Measurements from ENCODE around the gene ATP5MG. TPM values are rescaled to one million over a fixed set of nuclear protein-coding genes. Genes with fewer than 3 reads are reported as not detected.

Gene ATP5MG
- total and polyA plus RNA-seq, 2 of the 8 experiments (the other 6 are each of a cell fraction or from before 2014, with no cell fraction given), result 237 to 464 TPM

GRCh38 chr11:118412921-118413320 is 11.5 kb downstream of the ATP5MG start (continued):
- no peak for TF ChIP-seq SRF (IDR thresholded peaks at IDR 0.05; ENCODE audit: low read depth, low read length)
- TF ChIP-seq GTF2F1 (IDR thresholded peaks at IDR 0.05; ENCODE audit: borderline replicate concordance, low read depth, low read length), result no peak
- no peak for TF ChIP-seq HDAC6 (IDR thresholded peaks at IDR 0.05; ENCODE audit: low read depth, low read length)
